ENCODE data around the gene PWWP2B.

DNA sequence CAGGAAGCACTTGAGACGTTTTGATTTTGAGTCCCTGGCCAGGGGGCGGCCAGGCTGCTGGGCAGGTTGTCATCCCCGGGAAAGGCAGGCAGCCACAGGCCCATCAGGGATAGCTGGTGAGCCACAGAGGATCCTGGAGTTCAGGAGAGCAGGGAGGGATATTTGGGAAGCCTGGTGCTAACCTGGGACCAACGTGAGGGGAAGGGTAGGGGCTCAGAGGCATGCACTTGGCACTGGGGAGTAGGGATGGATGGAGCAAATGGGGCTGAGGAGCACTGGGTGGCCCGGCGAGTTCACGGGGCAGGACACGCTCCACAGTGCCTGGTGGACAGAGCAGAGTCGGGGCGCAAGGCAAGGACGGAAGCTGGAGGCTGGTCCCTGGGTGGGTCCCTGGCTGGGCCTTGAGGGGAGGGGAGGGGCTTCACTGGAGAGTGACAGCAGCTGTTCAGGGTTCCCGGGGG, 34.8 kb upstream of the PWWP2B start:
- TF ChIP-seq TARDBP (IDR thresholded peaks at IDR 0.05) (no peak), SUZ12 (IDR thresholded peaks at IDR 0.05) (no peak), NFRKB (IDR thresholded peaks at IDR 0.05) (no peak), BHLHE40 (IDR thresholded peaks at IDR 0.05; ENCODE audit: borderline replicate concordance) (no peak), ZNF384 (IDR thresholded peaks at IDR 0.05) (no peak), ELF4 (IDR thresholded peaks at IDR 0.05) (no peak)
- TF ChIP-seq, protein P1, sequence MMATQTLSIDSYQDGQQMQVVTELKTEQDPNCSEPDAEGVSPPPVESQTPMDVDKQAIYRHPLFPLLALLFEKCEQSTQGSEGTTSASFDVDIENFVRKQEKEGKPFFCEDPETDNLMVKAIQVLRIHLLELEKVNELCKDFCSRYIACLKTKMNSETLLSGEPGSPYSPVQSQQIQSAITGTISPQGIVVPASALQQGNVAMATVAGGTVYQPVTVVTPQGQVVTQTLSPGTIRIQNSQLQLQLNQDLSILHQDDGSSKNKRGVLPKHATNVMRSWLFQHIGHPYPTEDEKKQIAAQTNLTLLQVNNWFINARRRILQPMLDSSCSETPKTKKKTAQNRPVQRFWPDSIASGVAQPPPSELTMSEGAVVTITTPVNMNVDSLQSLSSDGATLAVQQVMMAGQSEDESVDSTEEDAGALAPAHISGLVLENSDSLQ (IDR thresholded peaks at IDR 0.05): no peak

Data from HEK293T (cell line).